Neural progenitor cell (in vitro differentiated cells): ENCODE results near the gene MBTPS1.

Experiments used
- CTCF ChIP-seq: fragments of 200-600 bp; sonication (generic); IDR thresholded peaks from 2 replicates; pipeline ENCODE4 v1.5.1; 2017; ENCODE audit warnings: antibody characterized with exemption, mild to moderate bottlenecking
- EZH2 ChIP-seq: fragments of 200-600 bp; sonication (generic); IDR thresholded peaks from 2 replicates; pipeline ENCODE4 v1.6.1; 2017; ENCODE audit warnings: antibody characterized with exemption, mild to moderate bottlenecking, moderate library complexity

GRCh38 chr16:84091460-84091859, 25.3 kb downstream of the MBTPS1 start:
- no peak for TF ChIP-seq EZH2
- TF ChIP-seq CTCF: no peak
